GM18909 (cell line): ENCODE results near the gene USP4.
"Not testable (repeated sequence)": the region's sequence is repeated elsewhere in the genome, so short reads cannot be mapped to it uniquely, and the experiment has no call there.

Experiments used
- ATAC-seq: cut with Tn5 transposase; IDR thresholded peaks from one replicate; pipeline ENCODE4 v1.9.1; 2021; ENCODE audit warnings: mild to moderate bottlenecking; ENCODE audit not compliant: unreplicated experiment, poor library complexity

USP4 gene

DNA sequence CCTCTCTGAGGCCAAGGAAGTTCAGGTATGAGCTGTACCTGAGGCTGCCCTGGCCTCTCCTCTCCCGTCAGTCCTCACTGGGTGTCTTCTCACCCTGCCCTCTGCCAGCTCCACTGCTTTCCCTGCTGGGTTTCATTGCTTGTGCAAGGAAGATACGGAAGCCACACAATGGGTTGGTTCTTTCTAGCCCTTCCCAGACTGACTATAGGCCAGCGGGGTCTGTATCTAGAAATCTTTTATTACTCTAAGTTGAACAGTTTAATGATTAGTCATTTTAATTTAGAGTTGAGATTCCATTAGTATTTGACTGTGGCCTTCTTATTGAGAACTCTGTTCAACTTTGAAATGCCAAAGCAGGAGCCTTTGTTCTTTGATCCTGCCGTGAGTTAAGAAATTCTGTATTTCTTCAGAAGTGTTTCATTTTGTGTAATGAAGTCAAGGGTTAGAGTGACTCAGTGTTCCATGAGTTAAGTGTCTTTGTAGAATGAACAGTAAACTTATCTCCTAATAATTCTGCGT is 79.0 kb downstream of the USP4 start:
- ATAC-seq: no peak

DNA sequence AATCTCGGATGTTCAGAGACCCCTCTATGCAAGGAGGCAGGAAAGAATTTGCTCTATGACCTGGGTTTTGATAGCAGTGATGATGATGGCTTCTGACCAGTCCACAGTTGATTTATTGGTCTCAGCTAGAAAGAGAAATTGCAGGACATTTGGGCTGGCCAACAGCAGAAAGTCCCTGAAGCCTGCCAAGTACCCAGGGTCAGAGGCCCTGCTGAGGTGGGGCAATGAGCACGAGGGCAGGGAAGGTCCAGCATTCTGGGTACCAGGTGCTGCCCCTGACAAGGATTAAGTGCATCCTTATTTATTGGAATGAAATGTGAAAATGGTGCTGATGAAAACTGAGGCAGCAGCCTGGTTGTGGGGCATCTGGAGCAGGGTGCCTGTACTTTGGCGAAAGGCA is 82.7 kb downstream of the USP4 start:
- ATAC-seq: no peak

DNA sequence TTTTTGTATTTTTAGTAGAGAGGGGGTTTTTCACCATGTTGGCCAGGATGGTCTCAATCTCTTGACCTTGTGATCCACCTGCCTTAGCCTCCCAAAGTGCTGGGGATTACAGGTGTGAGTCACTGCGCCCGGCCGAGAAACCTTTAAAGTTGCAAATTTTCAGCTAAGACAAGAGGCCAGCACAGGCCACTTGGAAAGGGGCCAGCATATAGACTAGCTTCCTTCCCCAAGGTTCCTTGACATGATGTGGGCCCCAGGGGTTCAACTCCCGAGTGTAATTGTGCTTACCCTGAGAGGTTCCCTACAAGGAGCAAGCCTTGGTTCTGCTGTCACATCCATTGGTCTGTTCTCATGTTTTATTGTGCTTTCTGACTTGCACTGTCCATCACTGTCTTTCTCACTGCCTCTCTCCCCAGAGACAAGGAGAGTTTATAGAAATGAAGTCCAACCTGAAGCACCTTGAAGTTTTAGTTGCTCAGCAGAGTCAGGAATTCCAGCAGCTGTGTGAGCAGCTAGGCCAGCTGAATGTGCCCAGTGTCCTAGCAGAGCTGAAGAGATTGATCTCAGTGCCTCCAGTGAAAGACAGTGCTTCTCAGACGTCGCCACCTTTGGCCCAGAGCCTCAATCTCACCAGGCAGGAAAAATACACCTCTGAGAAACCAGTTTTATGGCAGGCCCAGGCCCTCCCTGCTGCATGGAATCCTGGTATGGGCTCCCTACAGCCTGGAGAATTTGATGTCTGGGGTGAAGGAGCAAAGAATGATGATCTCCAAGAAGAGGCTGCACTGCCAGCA is 83.9 kb downstream of the USP4 start:
- ATAC-seq: no peak

DNA sequence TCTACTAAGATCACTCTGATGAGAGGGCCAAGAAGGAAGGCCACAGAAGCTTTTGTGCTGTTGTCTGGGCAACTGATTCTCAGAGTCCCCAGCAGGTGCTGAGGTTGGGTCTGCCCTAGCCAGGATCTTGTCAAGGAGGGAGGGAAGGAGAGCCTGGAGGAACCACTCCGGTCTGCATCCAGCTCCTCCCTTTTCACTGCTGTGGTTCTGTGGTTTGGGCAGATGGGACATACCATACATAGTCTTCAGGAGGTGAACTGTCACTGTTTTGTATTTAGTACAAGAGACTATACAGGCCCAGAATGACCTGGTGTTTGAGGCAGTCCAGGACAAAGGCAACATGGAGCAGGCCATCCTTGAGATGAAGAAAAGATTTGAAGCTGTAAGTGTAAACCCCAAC is 84.7 kb downstream of the USP4 start:
- ATAC-seq: no peak

DNA sequence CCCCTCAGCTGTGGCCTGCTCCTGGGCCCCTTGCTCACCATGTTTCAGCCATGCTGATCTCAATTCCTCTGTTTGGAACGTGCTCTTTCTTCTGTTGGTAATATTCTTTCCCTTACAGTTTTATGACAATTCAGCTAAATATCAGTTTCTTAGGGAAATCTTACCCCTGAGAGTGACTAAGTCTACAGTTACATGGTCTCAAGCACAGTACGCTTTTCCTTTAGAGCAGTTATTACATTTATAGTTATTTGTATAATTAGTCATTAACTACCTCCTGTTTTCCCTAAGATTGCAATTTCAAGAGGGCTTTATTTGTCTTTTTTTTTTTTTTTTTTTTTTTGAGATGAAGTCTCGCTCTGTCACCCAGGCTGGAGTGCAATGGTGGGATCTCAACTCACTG is 86.3 kb downstream of the USP4 start:
- no peak for ATAC-seq

DNA sequence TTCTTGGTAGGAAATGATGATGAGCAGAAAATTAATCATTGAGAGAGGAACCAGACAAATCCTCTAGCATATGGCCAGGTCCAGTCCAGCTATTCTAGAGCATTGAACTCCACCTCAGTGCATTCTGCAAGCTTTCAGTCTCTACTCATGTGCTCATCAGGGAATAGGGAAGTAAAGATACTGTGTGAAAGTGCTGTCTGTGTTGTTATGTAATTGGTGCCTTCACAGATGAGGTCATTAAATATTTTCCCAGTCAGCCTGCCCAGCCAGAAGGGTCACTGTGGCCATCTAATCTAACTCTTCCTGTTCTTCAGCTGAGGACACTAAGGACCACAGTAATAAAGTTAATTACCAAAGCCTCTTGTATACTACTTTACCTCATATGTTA is 91.0 kb downstream of the USP4 start:
- ATAC-seq: no peak

DNA sequence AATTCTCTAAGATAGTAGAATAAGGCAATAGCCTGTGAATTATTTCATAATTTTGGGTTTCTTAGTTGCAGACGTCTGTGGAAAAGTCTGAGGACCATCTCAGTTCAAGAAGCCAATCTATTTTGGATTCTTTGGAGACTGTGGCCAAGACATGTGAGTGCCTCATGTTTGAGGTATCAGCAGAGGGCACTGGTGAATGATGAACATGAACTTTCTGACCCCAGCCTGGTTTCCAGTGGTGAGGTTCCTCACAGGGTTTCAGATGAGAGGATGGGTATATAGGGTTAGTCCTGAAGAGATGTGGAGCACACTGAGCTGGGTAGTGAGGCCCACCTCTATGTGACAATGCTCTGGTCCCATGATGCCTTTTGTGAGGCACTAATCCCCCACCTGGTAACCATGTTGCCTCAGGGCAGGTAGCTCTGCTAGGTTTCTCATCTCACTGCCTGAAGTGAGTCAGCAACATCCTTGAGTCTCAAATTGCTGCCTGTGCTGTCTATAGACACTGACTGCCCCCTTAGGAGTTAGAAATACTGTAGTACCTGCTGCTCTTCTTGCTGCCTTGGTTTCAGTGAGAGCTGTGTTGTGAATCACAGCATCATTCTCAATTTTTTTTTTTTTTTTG is 95.2 kb downstream of the USP4 start:
- no peak for ATAC-seq

DNA sequence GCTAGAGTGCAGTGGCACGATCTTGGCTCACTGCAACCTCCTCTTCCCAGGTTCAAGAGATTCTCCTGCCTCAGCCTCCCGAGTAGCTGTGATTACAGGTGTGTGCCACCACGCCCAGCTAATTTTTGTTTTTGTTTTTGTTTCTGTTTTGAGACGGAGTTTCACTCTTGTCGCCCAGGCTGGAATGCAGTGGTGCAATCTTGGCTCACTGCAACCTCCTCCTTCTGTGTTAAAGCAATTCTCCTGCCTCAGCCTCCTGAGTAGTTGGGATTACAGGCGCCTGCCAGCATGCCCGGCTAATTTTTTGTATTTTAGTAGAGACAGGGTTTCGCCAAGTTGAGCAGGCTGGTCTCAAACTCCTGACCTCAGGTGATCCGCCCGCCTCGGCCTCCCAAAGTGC is 99.8 kb downstream of the USP4 start:
- not testable (repeated sequence) for ATAC-seq

DNA sequence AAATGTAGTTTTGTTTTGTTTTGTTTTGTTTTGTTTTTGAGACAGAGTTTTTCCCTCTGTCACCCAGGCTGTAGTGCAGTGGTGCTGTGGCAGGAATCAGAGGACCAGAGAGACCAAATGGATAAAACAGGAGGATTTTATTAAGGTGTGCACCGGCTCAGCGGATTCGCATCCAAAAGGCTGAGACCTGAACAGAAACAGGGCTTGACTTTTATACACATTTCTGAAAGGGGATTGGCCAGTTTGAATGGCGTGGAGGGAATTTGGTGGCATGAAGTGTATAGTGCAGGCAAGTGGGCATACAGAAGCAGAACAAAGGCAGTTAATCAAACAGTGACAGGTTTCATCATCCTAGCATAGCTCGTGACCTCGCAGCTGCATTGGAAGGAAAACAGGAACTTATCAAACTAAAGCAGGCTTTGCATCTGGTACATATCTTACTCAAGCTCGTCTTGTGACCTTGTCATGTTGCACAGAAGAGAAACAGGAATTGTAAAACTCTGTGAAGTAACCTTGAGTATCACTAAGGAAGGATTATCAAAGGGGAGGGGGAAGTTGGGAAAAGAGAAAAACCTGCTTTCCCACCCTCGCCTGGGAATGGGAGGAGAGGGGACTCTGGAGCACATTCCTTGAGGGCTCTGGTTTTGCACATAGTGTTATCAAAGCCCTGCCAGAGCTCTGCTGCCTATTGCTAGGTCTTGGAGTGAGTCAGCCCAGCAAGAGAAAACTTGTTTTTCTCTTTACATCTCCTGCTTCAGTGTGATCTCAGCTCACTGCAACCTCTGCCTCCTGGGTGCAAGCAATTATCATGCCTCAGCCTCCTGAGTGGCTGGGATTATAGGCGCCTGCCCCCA is 101.4 kb downstream of the USP4 start:
- no peak for ATAC-seq

DNA sequence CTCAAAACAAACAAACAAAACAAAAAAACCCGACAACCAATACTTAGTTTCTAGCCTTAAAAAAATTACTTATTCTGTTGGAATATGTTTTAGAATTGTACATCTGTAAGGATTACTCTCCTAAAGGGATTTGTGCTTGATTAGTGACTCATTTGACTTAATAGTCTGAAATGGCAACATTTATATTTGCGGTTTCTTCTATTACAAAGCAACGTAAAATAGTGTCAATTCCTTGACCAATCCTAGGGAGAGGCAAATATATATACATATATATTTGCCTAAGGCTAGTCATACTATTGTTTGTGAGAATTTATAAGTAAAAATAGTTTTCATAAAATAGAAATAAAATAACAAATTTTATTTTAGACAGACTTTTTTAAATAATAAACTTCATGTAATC is 102.5 kb downstream of the USP4 start:
- ATAC-seq: no peak

DNA sequence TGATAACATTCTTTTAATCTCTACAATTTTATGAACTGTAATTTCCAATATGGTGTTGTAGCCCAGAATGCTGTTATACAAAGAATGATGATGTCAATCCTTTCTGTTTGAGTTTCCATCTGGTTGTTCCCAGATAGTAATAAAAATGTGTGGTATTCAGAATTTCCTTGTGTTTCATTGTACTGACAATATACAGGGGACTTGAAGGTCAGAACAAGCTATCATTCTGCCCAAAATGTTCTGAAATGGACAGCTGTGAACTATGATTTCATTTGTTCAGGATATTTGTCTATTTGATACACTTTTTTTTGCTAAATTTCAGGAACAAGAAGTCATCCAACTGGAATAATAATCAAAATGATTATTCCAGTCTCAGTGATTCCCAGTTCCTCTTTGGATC is 103.6 kb downstream of the USP4 start:
- ATAC-seq: no peak

DNA sequence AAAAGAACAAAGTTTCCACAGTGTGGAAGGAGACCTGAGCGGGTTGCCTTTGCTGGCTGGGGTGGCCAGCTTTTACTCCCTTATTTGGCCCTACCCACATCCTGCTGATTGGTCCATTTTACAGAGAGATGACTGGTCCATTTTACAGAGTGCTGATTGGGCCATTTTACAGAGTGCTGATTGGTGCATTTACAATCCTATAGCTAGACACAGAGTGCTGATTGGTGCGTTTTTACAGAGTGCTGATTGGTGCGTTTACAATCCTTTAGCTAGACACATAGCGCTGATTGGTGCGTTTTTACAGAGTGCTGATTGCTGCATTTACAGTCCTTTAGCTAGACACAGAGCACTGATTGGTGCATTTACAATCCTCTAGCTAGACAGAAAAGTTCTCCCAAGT is 111.0 kb downstream of the USP4 start:
- ATAC-seq: not testable (repeated sequence)
